ENCODE results near the gene MSI2.

GRCh38 chr17:57381498-57381897 lies 125.2 kb downstream of the MSI2 start:
- TF ChIP-seq EZH2 (IDR thresholded peaks at IDR 0.05; ENCODE audit: insufficient read depth, poor library complexity, severe bottlenecking) (no peak), EZH2phosphoT487 (IDR thresholded peaks at IDR 0.05; ENCODE audit: insufficient read depth, low read depth) (no peak)

All from GM23248 (cell line).